Omental fat pad (tissue), 4 donors: Measurements from ENCODE around the gene FBXL4. TPM values are rescaled to one million over a fixed set of nuclear protein-coding genes. Genes with fewer than 3 reads are reported as not detected.
"Not testable (repeated sequence)": the region's sequence is repeated elsewhere in the genome, so short reads cannot be mapped to it uniquely, and the experiment has no call there.

Experiments
- ATAC-seq: fragments of 150-250 bp; one replicate; pipeline ENCODE4 v1.9.1; 2016; ENCODE audit warnings: mild to moderate bottlenecking, moderate library complexity; ENCODE audit not compliant: low FRiP score
- DNase-seq: peaks from one replicate; pipeline ENCODE4 v3.0.0-alpha.2; 2019; ENCODE audit warnings: low spot score
- CTCF ChIP-seq, 3 donors: fragments of 450-650 bp; IDR thresholded peaks; one replicate each; pipeline ENCODE4 v1.5.1; 2016 to 2017; ENCODE audit warnings: antibody characterized with exemption in 3 of 3, mild to moderate bottlenecking in 3 of 3, moderate library complexity in 2 of 3
- total RNA-seq, 4 donors: library from RNA; depleted of rRNA; stranded (reverse); fragments of >200 nt; gene quantifications; one replicate each; pipeline ENCODE4 v1.1.0, GENCODE V29; 2016

The FBXL4 gene
- total RNA-seq, 4 donors from 2014 or later: 11.4 to 26.5 (median 20.9) TPM

- ATAC-seq: no peak
- TF ChIP-seq CTCF (IDR thresholded peaks at IDR 0.05): no peak
- no peak for DNase-seq
These were observed 23.1 kb downstream of the FBXL4 start for GRCh38 chr6:98924647-98925046.

GRCh38 chr6:98920904-98921431 is 26.8 kb downstream of the FBXL4 start:
- no peak for TF ChIP-seq CTCF (IDR thresholded peaks at IDR 0.05)
- no peak for DNase-seq
- no peak for ATAC-seq

GRCh38 chr6:98910946-98911345 is 36.8 kb downstream of the FBXL4 start:
- not testable (repeated sequence) for ATAC-seq, DNase-seq

GRCh38 chr6:98909236-98909635 is 38.5 kb downstream of the FBXL4 start:
- DNase-seq (no peak), ATAC-seq (no peak)
- no peak for TF ChIP-seq CTCF (IDR thresholded peaks at IDR 0.05)

- not testable (repeated sequence) for DNase-seq, ATAC-seq
These were observed 41.4 kb downstream of the FBXL4 start for GRCh38 chr6:98906342-98906741.

GRCh38 chr6:98905759-98906158 is 42.0 kb downstream of the FBXL4 start:
- TF ChIP-seq CTCF (IDR thresholded peaks at IDR 0.05): no peak
- no peak for DNase-seq
- no peak for ATAC-seq

GRCh38 chr6:98904096-98904495 is 43.6 kb downstream of the FBXL4 start:
- no peak for ATAC-seq
- no peak for TF ChIP-seq CTCF (IDR thresholded peaks at IDR 0.05)
- no peak for DNase-seq

GRCh38 chr6:98900706-98901105 is 47.0 kb downstream of the FBXL4 start:
- TF ChIP-seq CTCF (IDR thresholded peaks at IDR 0.05): no peak
- ATAC-seq (no peak), DNase-seq (no peak)
